K562 (cell line): ENCODE data around the gene HAS3. TPM values are rescaled to one million over a fixed set of nuclear protein-coding genes. Genes with fewer than 3 reads are reported as not detected.

Experiments used
- HNRNPUL1 ChIP-seq: fragments of 200-400 bp; formaldehyde crosslinking; IDR thresholded peaks from 2 replicates; pipeline ENCODE4 v1.6.1; 2017; ENCODE audit warnings: low read length
- MITF ChIP-seq: IDR thresholded peaks from 2 replicates; pipeline ENCODE4 v1.6.1; 2014; ENCODE audit warnings: antibody characterized with exemption
- NCOA4 ChIP-seq: fragments of 450-650 bp; IDR thresholded peaks from 2 replicates; pipeline ENCODE4 v1.6.1; 2018; ENCODE audit warnings: mild to moderate bottlenecking; ENCODE audit not compliant: partially characterized antibody
- RBM39 ChIP-seq: fragments of 200-400 bp; formaldehyde crosslinking; optimal IDR thresholded peaks from 2 replicates; pipeline ENCODE3; 2018; ENCODE audit warnings: low read depth, low read length
- TBP ChIP-seq: optimal IDR thresholded peaks from 2 replicates; pipeline ENCODE3; 2011; ENCODE audit warnings: low read depth, low read length, improper control_type of control experiment
- ZNF124 ChIP-seq: sonication (generic); formaldehyde crosslinking; IDR thresholded peaks from 2 replicates; pipeline ENCODE4 v1.8.1; 2022; ENCODE audit warnings: missing genetic modification reagents
- ZNF592 ChIP-seq: fragments of 450-650 bp; IDR thresholded peaks from 2 replicates; pipeline ENCODE4 v1.6.1; 2017; ENCODE audit warnings: antibody characterized with exemption, mild to moderate bottlenecking
- polyA plus RNA-seq, 8 experiments: library from polyadenylated mRNA; depleted of rRNA in 4 of 8; stranded (reverse) in 5 of 8; unstranded in 3 of 8; fragments of >200 nt; fragmentation: Nextera tagmentation in 2 of 8; fragmentation: Illumina TruSeq in 1 of 8; extraction: Ambion mirVana in 2 of 8; extraction: Trizol in 1 of 8; gene quantifications; 2 replicates each; pipeline versions ENCODE4 v1.2.1 to v1.2.3, GENCODE V29; 2011 to 2014; ENCODE audit warnings: inconsistent platforms in 1 of 8, missing spikeins in 1 of 8
- total RNA-seq, 7 experiments: library from RNA; depleted of rRNA in 6 of 7; stranded (reverse); fragments of >200 nt in 6 of 7; fragmentation: Illumina TruSeq in 2 of 7; extraction: Trizol in 2 of 7; gene quantifications; 2 replicates each; pipeline versions ENCODE4 v1.2.1 to v1.2.3, GENCODE V29; 2011 to 2021; ENCODE audit warnings: low replicate concordance in 1 of 7
- TF ChIP-seq, protein P1 (sequence below): fragments of 250-450 bp; sonication (Bioruptor Pico); IDR thresholded peaks from 2 replicates; pipeline ENCODE4 v1.4.0; 2020
- TF ChIP-seq, protein P2 (sequence below): sonication (generic); formaldehyde crosslinking; IDR thresholded peaks from 2 replicates; pipeline ENCODE4 v1.8.1; 2023; ENCODE audit warnings: mild to moderate bottlenecking, missing genetic modification reagents
- TF ChIP-seq, protein P3 (sequence below): fragments of 450-650 bp; IDR thresholded peaks from 2 replicates; pipeline ENCODE4 v1.7.0; 2016; ENCODE audit warnings: borderline replicate concordance

Gene HAS3
- total and polyA plus RNA-seq, 9 of the 15 experiments (the other 6 are each of a cell fraction or from before 2014, with no cell fraction given) = 0.04 to 0.33 (median 0.13) TPM; not detected in 1

DNA sequence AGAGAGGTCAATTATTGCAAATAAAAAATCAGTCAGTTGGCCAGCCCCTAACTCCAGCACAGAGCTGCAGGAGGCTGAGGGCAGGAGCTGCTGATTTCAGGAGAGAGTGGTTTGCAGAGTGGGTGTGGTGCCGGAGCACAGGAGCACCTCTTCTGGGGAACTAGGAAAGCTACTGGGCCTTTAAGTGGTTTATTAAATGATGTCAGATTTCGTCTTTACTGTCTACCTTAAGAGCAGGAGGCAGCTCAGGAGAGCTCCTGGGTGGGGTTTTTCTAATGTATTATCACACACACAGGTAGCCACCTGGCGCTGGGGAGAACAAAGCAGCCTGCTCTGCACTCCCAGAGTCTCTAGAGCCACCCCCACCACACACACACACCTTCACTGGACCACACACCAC, 11.5 kb upstream of the HAS3 start (continued):
- TF ChIP-seq MITF (no peak), TBP (no peak), HNRNPUL1 (no peak), ZNF592 (no peak), NCOA4 (no peak), RBM39 (no peak), ZNF124 (CRISPR knock-in tag) (no peak)
- TF ChIP-seq, protein P1, sequence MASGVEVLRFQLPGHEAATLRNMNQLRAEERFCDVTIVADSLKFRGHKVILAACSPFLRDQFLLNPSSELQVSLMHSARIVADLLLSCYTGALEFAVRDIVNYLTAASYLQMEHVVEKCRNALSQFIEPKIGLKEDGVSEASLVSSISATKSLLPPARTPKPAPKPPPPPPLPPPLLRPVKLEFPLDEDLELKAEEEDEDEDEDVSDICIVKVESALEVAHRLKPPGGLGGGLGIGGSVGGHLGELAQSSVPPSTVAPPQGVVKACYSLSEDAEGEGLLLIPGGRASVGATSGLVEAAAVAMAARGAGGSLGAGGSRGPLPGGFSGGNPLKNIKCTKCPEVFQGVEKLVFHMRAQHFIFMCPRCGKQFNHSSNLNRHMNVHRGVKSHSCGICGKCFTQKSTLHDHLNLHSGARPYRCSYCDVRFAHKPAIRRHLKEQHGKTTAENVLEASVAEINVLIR (CRISPR knock-in tag) = no peak
- TF ChIP-seq, protein P2, sequence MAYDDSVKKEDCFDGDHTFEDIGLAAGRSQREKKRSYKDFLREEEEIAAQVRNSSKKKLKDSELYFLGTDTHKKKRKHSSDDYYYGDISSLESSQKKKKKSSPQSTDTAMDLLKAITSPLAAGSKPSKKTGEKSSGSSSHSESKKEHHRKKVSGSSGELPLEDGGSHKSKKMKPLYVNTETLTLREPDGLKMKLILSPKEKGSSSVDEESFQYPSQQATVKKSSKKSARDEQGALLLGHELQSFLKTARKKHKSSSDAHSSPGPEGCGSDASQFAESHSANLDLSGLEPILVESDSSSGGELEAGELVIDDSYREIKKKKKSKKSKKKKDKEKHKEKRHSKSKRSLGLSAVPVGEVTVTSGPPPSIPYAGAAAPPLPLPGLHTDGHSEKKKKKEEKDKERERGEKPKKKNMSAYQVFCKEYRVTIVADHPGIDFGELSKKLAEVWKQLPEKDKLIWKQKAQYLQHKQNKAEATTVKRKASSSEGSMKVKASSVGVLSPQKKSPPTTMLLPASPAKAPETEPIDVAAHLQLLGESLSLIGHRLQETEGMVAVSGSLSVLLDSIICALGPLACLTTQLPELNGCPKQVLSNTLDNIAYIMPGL = no peak
- TF ChIP-seq, protein P3, sequence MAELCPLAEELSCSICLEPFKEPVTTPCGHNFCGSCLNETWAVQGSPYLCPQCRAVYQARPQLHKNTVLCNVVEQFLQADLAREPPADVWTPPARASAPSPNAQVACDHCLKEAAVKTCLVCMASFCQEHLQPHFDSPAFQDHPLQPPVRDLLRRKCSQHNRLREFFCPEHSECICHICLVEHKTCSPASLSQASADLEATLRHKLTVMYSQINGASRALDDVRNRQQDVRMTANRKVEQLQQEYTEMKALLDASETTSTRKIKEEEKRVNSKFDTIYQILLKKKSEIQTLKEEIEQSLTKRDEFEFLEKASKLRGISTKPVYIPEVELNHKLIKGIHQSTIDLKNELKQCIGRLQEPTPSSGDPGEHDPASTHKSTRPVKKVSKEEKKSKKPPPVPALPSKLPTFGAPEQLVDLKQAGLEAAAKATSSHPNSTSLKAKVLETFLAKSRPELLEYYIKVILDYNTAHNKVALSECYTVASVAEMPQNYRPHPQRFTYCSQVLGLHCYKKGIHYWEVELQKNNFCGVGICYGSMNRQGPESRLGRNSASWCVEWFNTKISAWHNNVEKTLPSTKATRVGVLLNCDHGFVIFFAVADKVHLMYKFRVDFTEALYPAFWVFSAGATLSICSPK = no peak
